Activated CD4-positive, alpha-beta T cell treated with anti-CD3 and anti-CD28 coated beads for 4 hours (primary cell): ENCODE results near the gene MSMB.
"Not testable (repeated sequence)": the region's sequence is repeated elsewhere in the genome, so short reads cannot be mapped to it uniquely, and the experiment has no call there.

Source experiments
- DNase-seq, 2 donors: peaks; one replicate each; pipeline ENCODE4 v3.0.0-alpha.2; 2020

MSMB gene

GRCh38 chr10:46046261-46046660 is at the start of gene MSMB:
MSMB (minus strand) TSS chr10:46046269; CDS start chr10:46046237, 32 bp downstream.
- no peak for DNase-seq

- no peak for DNase-seq
Observed at GRCh38 chr10:46094931-46095750, 49.1 kb upstream of the MSMB start.

GRCh38 chr10:46094197-46094500 is 48.1 kb upstream of the MSMB start:
- no peak for DNase-seq

GRCh38 chr10:46093316-46094196 is 47.5 kb upstream of the MSMB start:
- peak; percentile 31 to 32 for DNase-seq

- DNase-seq: peak in 1 of 2 donors; percentile 19
Observed at GRCh38 chr10:46092524-46093081, 46.5 kb upstream of the MSMB start.

GRCh38 chr10:46091828-46092523 is 45.9 kb upstream of the MSMB start:
- no peak for DNase-seq

- peak in 1 of 2 donors; percentile 13 for DNase-seq
Observed at GRCh38 chr10:46091080-46091827, 45.2 kb upstream of the MSMB start.

- no peak for DNase-seq
Observed at GRCh38 chr10:46090258-46090812, 44.3 kb upstream of the MSMB start.

- not testable (repeated sequence) for DNase-seq
Observed at GRCh38 chr10:46087381-46087780, 41.3 kb upstream of the MSMB start.

- no peak for DNase-seq
Observed at GRCh38 chr10:46084321-46085165, 38.5 kb upstream of the MSMB start.

GRCh38 chr10:46080886-46081285 is 34.8 kb upstream of the MSMB start:
- no peak for DNase-seq

- no peak for DNase-seq
Observed at GRCh38 chr10:46079831-46080585, 33.9 kb upstream of the MSMB start.

- no peak for DNase-seq
Observed at GRCh38 chr10:46077731-46078413, 31.8 kb upstream of the MSMB start.

GRCh38 chr10:46077141-46077554 is 31.1 kb upstream of the MSMB start:
- no peak for DNase-seq

GRCh38 chr10:46075869-46076268 is 29.8 kb upstream of the MSMB start:
- no peak for DNase-seq

- DNase-seq: no peak
Observed at GRCh38 chr10:46074196-46074946, 28.3 kb upstream of the MSMB start.

GRCh38 chr10:46073564-46073963 is 27.5 kb upstream of the MSMB start:
- no peak for DNase-seq

- no peak for DNase-seq
Observed at GRCh38 chr10:46070749-46071148, 24.7 kb upstream of the MSMB start.
